MM.1S (cell line): ENCODE data around the gene ELK1.

ENCODE experiments used
- CTCF ChIP-seq: fragments of 300-600 bp; sonication (generic); IDR thresholded peaks from 2 replicates; pipeline ENCODE4 v1.5.1; 2016; ENCODE audit warnings: antibody characterized with exemption, low read length, mixed read lengths
- EZH2phosphoT487 ChIP-seq: fragments of 300-600 bp; sonication (generic); IDR thresholded peaks from 2 replicates; pipeline ENCODE4 v1.6.1; 2018; ENCODE audit warnings: antibody characterized with exemption, low read length

GRCh38 chrX:47621851-47622250 is 28.5 kb downstream of the ELK1 start:
- TF ChIP-seq CTCF (no peak), EZH2phosphoT487 (no peak)
